Psoas muscle (tissue), 8 donors: ENCODE measurements around the gene C3orf20. TPM values are rescaled to one million over a fixed set of nuclear protein-coding genes. Genes with fewer than 3 reads are reported as not detected.

Source experiments
- ATAC-seq, 4 donors: fragments of 200-7000 bp; cut with Tn5 transposase; one replicate each; pipeline ENCODE4 v1.9.1; 2020; ENCODE audit warnings: moderate library complexity in 3 of 4, mild to moderate bottlenecking in 2 of 4
- DNase-seq, 2 donors: peaks; one replicate each; pipeline ENCODE4 v3.0.0-alpha.2; 2020
- H3K27ac ChIP-seq: fragments of 200-600 bp; one replicate; pipeline ENCODE4 v1.8.0; 2022
- H3K27me3 ChIP-seq, 3 donors: fragments of 200-600 bp in 1 of 3; one replicate each; pipeline versions ENCODE4 v1.6.1 to v1.8.0; 2013 to 2022; ENCODE audit warnings: low read length in 2 of 3, mild to moderate bottlenecking in 2 of 3, moderate library complexity in 1 of 3; ENCODE audit not compliant: insufficient read depth in 3 of 3
- H3K36me3 ChIP-seq, 2 donors: fragments of 200-600 bp in 1 of 2; one replicate each; pipeline versions ENCODE4 v1.6.1 to v1.8.0; 2013 to 2022; ENCODE audit warnings: low read depth in 1 of 2, mild to moderate bottlenecking in 1 of 2, moderate library complexity in 1 of 2; ENCODE audit not compliant: insufficient read depth in 1 of 2
- H3K4me1 ChIP-seq: fragments of 200-600 bp; one replicate; pipeline ENCODE4 v1.8.0; 2022
- H3K4me3 ChIP-seq: fragments of 200-600 bp; one replicate; pipeline ENCODE4 v1.8.0; 2022; ENCODE audit warnings: mild to moderate bottlenecking
- H3K9me3 ChIP-seq: fragments of 200-600 bp; one replicate; pipeline ENCODE4 v1.8.0; 2022
- WGBS, 3 donors: extraction: QIAGEN DNeasy Blood & Tissue Kit; methylation state at CpG; one replicate each; pipeline versions ENCODE4 v1.1.6 to v1.1.7; 2013; 5-methylcytosine and 5-hydroxymethylcytosine counted together
- intact Hi-C, 2 donors: fragments of 100-400 bp; cut with DNase I; formaldehyde crosslinking; loops; one replicate each; pipeline versions ENCODE4 v1.11.0 to v1.14.2; 2022
- polyA plus RNA-seq, 3 donors: library from polyadenylated mRNA; stranded (reverse); fragments of 200-250 nt; gene quantifications; one replicate each; pipeline ENCODE4 v1.2.3, GENCODE V29; 2013
- total RNA-seq, 4 donors: library from RNA; stranded (reverse); fragmentation: NEBNext Ultra II Directional in 2 of 4; extraction: Animal tissue kit (Norgen Biotek cat#: 25700) in 2 of 4; gene quantifications; one replicate each; pipeline versions ENCODE4 v1.2.1 to v1.2.4, GENCODE V29; 2021 to 2023
- TF ChIP-seq, protein P1 (sequence below): fragments of 200-600 bp; IDR thresholded peaks from one replicate; pipeline ENCODE4 v1.8.0; 2022; ENCODE audit warnings: antibody characterized with exemption
- donor health status: healthy with polysubstance abuse.
- donor health status: DM: no; HTN: no; CAD: no; lungs with moderate emphysema.
- donor health status: Bipolar disorder and iron deficiency.
- donor health status: healthy.
- donor health status: DM: yes; HTN: yes; CAD: no.
- donor health status: DM: no; HTN: no; CAD: no.
- donor health status: DM: no; HTN: no; CAD: no.
- donor health status: DM: yes; HTN: yes; CAD: no.

C3orf20 gene
- total and polyA plus RNA-seq, 7 donors, result 0.01 to 0.38 (median 0.09) TPM; not detected in 2

DNA sequence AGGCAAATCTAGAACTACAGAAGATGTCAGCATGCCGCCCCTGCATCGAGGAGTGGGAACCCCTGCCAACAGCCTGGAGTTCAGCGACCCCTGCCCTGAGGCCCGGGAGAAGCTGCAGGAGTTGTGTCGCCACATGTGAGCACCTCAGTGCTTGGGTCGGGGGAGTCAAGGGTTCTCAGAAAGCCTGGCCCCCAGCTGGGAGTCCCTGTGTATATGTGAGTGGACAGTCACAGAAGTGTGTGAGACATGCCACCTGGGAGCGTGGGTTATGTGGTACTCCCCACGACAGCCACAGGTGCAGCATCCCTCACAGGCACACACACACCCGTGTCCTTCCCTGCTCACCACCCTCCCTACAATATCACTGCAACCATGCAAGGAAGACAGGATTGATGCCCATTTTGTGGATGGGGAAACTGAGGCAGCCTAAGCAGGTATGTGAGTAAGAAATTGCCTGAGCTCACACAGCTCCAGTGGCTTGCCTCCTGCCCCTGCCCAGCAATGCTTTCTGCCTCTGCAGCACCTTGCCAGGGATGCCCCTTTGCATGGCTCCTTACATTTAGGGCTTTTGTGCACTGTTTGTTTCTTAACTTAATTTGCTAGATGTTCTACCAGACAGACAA, 28.3 kb downstream of the C3orf20 start:
- no peak overlapping the region for H3K4me3 ChIP-seq
- intact Hi-C loops, result no loop called here
- no peak overlapping the region for H3K27ac ChIP-seq
- DNase-seq (no peak), ATAC-seq (no peak)
- H3K27me3 ChIP-seq, result no peaks in the 10 kb centered on the region
- TF ChIP-seq, protein P1, sequence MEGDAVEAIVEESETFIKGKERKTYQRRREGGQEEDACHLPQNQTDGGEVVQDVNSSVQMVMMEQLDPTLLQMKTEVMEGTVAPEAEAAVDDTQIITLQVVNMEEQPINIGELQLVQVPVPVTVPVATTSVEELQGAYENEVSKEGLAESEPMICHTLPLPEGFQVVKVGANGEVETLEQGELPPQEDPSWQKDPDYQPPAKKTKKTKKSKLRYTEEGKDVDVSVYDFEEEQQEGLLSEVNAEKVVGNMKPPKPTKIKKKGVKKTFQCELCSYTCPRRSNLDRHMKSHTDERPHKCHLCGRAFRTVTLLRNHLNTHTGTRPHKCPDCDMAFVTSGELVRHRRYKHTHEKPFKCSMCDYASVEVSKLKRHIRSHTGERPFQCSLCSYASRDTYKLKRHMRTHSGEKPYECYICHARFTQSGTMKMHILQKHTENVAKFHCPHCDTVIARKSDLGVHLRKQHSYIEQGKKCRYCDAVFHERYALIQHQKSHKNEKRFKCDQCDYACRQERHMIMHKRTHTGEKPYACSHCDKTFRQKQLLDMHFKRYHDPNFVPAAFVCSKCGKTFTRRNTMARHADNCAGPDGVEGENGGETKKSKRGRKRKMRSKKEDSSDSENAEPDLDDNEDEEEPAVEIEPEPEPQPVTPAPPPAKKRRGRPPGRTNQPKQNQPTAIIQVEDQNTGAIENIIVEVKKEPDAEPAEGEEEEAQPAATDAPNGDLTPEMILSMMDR, result no peak
- H3K36me3 ChIP-seq, result no peaks in the 10 kb centered on the region
- H3K4me1 ChIP-seq, result no peaks in the 10 kb centered on the region
- WGBS, 3 donors, result 87 to 93% (median 92%) methylated on average over 9 of the region's 9 CpGs
- H3K9me3 ChIP-seq, result peaks cover 5% of the 10 kb centered on the region

DNA sequence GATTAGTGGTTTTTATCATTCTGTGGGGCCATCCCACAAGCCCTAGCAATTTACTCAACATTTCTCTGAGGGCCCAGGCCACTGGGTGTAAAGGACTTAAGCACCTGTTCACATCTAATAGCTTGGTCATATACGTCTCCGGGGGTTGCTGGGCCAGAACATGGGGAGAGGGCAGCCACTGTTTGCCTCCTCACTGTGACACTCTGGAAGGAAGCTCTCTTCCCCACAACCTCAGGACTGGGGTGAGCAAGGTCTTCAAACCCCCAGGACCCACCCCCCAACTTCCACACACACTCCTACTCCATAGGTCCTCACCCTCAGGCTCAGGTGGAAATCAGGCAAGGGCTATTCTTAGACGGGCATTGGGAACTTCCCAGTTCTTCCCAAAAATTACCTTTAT, 28.9 kb downstream of the C3orf20 start:
- H3K27me3 ChIP-seq, result no peaks in the 10 kb centered on the region
- H3K27ac ChIP-seq, result no peak overlapping the region
- WGBS, 3 donors, result 84 to 92% (median 86%) methylated on average over 3 of the region's 3 CpGs
- peaks cover 8% of the 10 kb centered on the region for H3K9me3 ChIP-seq
- ATAC-seq (no peak), DNase-seq (no peak)
- no peak overlapping the region for H3K4me3 ChIP-seq
- no peaks in the 10 kb centered on the region for H3K36me3 ChIP-seq
- intact Hi-C loops, result no loop called here
- H3K4me1 ChIP-seq, result no peaks in the 10 kb centered on the region
- TF ChIP-seq, protein P1, result no peak

DNA sequence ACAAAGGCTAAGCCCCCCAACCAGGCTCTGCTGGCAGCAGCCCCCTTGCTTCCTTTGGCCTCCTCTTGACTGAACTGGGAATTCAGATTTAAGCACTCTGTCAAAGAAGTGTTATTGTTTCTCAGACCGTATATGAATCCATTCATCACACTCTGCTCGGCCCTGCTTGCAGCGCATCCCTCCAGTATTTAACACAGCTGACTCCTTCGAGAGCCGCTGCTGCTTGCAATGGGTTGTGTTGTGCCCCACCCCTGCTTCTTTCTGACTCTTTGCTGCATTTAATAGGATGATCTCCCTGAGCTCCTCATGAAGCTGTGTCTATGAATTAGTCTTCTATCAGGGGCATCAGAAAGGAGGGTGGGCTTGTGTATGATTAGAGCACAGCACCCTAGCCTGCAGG, 31.2 kb downstream of the C3orf20 start:
- ATAC-seq, result no peak
- no peak for DNase-seq
- intact Hi-C loops, result no loop called here

DNA sequence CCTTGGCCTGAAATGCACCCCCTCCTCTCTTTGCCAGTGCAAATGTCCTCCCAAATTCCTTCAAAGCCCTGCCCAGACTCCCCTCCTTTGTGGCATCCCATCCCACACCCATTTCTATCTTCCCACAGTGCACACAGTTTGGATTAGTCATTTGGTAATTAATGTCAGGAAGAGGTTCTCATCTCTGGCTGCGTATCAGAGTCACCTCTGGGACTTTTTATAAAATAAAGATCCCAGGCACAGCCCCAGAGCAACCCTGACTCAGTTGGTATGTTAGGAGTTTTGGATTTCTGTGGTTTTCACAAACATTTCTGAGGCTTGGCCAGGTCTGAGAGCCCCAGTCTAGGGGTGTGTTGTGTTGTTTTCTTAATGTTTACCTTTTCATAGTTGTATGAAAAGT, 41.6 kb downstream of the C3orf20 start:
- peaks cover 5% of the 10 kb centered on the region for H3K9me3 ChIP-seq
- H3K36me3 ChIP-seq, result no peaks in the 10 kb centered on the region
- H3K27ac ChIP-seq, result no peak overlapping the region
- TF ChIP-seq, protein P1, result no peak
- WGBS, 3 donors, result 45 to 68% (median 61%) methylated on average over 1 of the region's 1 CpG
- no peaks in the 10 kb centered on the region for H3K27me3 ChIP-seq
- ATAC-seq (no peak), DNase-seq (no peak)
- intact Hi-C loops, result no loop called here
- no peaks in the 10 kb centered on the region for H3K4me1 ChIP-seq
- no peak overlapping the region for H3K4me3 ChIP-seq

More for the DNA sequence above, 31.2 kb downstream of the C3orf20 start:
- H3K4me1 ChIP-seq, result no peaks in the 10 kb centered on the region
- WGBS, 3 donors, result 51 to 61% (median 57%) methylated on average over 5 of the region's 5 CpGs
- H3K27ac ChIP-seq, result no peak overlapping the region
- no peak overlapping the region for H3K4me3 ChIP-seq
- H3K9me3 ChIP-seq, result peaks cover 8% of the 10 kb centered on the region
- TF ChIP-seq, protein P1, result no peak
- H3K27me3 ChIP-seq, result no peaks in the 10 kb centered on the region
- no peaks in the 10 kb centered on the region for H3K36me3 ChIP-seq

DNA sequence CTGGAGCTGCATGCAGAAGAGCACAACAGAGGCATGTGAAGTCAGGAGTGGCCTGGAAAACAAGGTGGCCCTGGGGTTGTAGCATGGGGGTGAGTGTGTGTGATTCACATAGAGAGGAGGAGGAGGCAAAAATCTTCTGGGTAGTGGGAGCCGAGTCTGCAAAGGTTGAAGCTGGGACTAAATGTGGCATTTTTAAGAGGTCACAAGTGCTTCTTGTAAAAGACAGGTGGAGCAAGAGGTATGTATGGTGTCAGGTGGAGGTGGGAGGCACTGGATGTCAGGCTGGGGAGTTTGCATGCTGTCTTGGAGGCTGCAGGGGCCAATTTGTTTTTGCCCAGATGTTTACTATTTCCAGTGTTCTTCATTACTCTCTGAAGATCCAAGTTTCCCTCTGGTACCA, 42.4 kb downstream of the C3orf20 start:
- H3K27ac ChIP-seq, result no peak overlapping the region
- H3K36me3 ChIP-seq, result no peaks in the 10 kb centered on the region
- no peak for ATAC-seq
- intact Hi-C loops, result no loop called here
- no peaks in the 10 kb centered on the region for H3K27me3 ChIP-seq
- TF ChIP-seq, protein P1, result no peak
- no peak overlapping the region for H3K4me3 ChIP-seq
- DNase-seq, result no peak
- no peaks in the 10 kb centered on the region for H3K4me1 ChIP-seq
- WGBS, 3 donors, result 57 to 67% (median 65%) methylated on average over 1 of the region's 1 CpG
- H3K9me3 ChIP-seq, result peaks cover 3% of the 10 kb centered on the region
